Frontal cortex (tissue), 4 donors: ENCODE results near the gene ZNF471. TPM values are rescaled to one million over a fixed set of nuclear protein-coding genes. Genes with fewer than 3 reads are reported as not detected.

Experiments
- DNase-seq, 2 donors: peaks; one replicate each; pipeline ENCODE4 v3.0.0; 2012; ENCODE audit warnings: low spot score in 2 of 2
- FAIRE-seq: peaks from 2 replicates; lab custom pipeline; 2012; peaks lifted over from hg19 to GRCh38; lab: Jason Lieb, UNC
- total RNA-seq: library from RNA; depleted of rRNA; stranded (reverse); fragments of >200 nt; gene quantifications from one replicate; pipeline ENCODE4 v1.2.3, GENCODE V29; 2014
- donor health status: control.
- donor health status: control.
- donor health status: control.

Gene ZNF471
- 12.6 TPM for total RNA-seq

GRCh38 chr19:56507446-56508289, at the start of gene ZNF471:
Gene ZNF471, plus strand, starts transcription at chr19:56507855. Its CDS starts 3,717 bp downstream, at chr19:56511572.
- FAIRE-seq (no peak), DNase-seq (peak; percentile 97 to 98)

- DNase-seq (no peak), FAIRE-seq (no peak)
Observed at GRCh38 chr19:56474308-56474707, 33.3 kb upstream of the ZNF471 start.

GRCh38 chr19:56476093-56476492, 31.6 kb upstream of the ZNF471 start:
- no peak for FAIRE-seq
- no peak for DNase-seq

- no peak for FAIRE-seq
- peak; percentile 28 to 29 for DNase-seq
Observed at GRCh38 chr19:56476651-56477428, 30.8 kb upstream of the ZNF471 start, which contains the start of gene ZNF667. Gene ZNF667, minus strand, starts transcription at chr19:56477345. Its CDS starts 14,975 bp downstream, at chr19:56462370.

- peak; percentile 85 to 92 for DNase-seq
- no peak for FAIRE-seq
Observed at GRCh38 chr19:56477429-56478338, 30.0 kb upstream of the ZNF471 start.

GRCh38 chr19:56491399-56491798, 16.3 kb upstream of the ZNF471 start:
- no peak for DNase-seq
- no peak for FAIRE-seq

- no peak for DNase-seq
- FAIRE-seq = no peak
Observed at GRCh38 chr19:56504581-56504980, 3.1 kb upstream of the ZNF471 start.

- DNase-seq = peak in 1 of 2 donors; percentile 17
- FAIRE-seq = no peak
Observed at GRCh38 chr19:56508290-56508778, 679 bp downstream of the ZNF471 start.

- no peak for DNase-seq
- FAIRE-seq = no peak
Observed at GRCh38 chr19:56525214-56525860, 17.7 kb downstream of the ZNF471 start.

- no peak for DNase-seq
- no peak for FAIRE-seq
Observed at GRCh38 chr19:56537442-56537841, 29.8 kb downstream of the ZNF471 start.

GRCh38 chr19:56538254-56538760, 30.7 kb downstream of the ZNF471 start:
- DNase-seq (peak; percentile 92 to 93), FAIRE-seq (no peak)

- FAIRE-seq (no peak), DNase-seq (peak; percentile 35 to 88)
Observed at GRCh38 chr19:56538761-56539263, 31.2 kb downstream of the ZNF471 start, which contains the start of gene ZFP28. Gene ZFP28, plus strand, starts transcription at chr19:56538948. Its CDS starts 71 bp downstream, at chr19:56539019.

- FAIRE-seq (no peak), DNase-seq (no peak)
Observed at GRCh38 chr19:56543776-56544175, 36.1 kb downstream of the ZNF471 start.

- DNase-seq = no peak
- FAIRE-seq = no peak
Observed at GRCh38 chr19:56547535-56547934, 39.9 kb downstream of the ZNF471 start.

GRCh38 chr19:56554272-56554869, 46.7 kb downstream of the ZNF471 start:
- no peak for FAIRE-seq
- no peak for DNase-seq

- no peak for DNase-seq
- no peak for FAIRE-seq
Observed at GRCh38 chr19:56562766-56563165, 55.1 kb downstream of the ZNF471 start.

- DNase-seq (peak; percentile 41 to 43), FAIRE-seq (no peak)
Observed at GRCh38 chr19:56566904-56567273, 59.2 kb downstream of the ZNF471 start.
